GM13977 (cell line): ENCODE data around the gene AQP10.
"Not testable (repeated sequence)": the region's sequence is repeated elsewhere in the genome, so short reads cannot be mapped to it uniquely, and the experiment has no call there.

ENCODE experiments used
- DNase-seq: peaks from one replicate; pipeline ENCODE4 v3.0.0; 2012; ENCODE audit warnings: low spot score
- in situ Hi-C: fragments of 300-500 bp; cut with MboI; formaldehyde crosslinking; loops from one replicate; pipeline ENCODE4 v1.12.0; 2022; ENCODE audit warnings: low sequenced_read_pairs, low pct_unique_long_range_greater_than_20kb, mixed read lengths, inconsistent platforms; ENCODE audit not compliant: unreplicated experiment
- TF ChIP-seq, protein P1 (sequence below): IDR thresholded peaks from 2 replicates; pipeline ENCODE4 v1.5.1; 2012; ENCODE audit warnings: mild to moderate bottlenecking, control low read depth; ENCODE audit not compliant: insufficient read depth; ENCODE audit errors: extremely low read depth, missing control alignments

The AQP10 gene

DNA sequence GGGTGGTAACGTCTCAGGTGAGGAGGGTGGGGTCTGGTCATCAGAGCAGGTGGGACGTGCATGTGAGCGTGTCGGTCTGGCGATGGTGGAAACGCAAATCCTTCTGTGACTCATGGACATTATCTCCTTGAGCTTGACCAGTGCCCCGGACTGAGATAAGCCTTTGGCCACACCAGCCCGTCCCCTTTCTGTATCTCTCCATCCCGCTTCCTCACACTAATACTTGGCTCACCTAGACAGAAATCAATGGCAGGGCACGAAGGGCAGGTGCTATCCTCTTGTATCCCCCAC is 7.9 kb upstream of the AQP10 start:
- TF ChIP-seq, protein P1, sequence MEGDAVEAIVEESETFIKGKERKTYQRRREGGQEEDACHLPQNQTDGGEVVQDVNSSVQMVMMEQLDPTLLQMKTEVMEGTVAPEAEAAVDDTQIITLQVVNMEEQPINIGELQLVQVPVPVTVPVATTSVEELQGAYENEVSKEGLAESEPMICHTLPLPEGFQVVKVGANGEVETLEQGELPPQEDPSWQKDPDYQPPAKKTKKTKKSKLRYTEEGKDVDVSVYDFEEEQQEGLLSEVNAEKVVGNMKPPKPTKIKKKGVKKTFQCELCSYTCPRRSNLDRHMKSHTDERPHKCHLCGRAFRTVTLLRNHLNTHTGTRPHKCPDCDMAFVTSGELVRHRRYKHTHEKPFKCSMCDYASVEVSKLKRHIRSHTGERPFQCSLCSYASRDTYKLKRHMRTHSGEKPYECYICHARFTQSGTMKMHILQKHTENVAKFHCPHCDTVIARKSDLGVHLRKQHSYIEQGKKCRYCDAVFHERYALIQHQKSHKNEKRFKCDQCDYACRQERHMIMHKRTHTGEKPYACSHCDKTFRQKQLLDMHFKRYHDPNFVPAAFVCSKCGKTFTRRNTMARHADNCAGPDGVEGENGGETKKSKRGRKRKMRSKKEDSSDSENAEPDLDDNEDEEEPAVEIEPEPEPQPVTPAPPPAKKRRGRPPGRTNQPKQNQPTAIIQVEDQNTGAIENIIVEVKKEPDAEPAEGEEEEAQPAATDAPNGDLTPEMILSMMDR, result no peak
- in situ Hi-C loops, result no loop called here

DNA sequence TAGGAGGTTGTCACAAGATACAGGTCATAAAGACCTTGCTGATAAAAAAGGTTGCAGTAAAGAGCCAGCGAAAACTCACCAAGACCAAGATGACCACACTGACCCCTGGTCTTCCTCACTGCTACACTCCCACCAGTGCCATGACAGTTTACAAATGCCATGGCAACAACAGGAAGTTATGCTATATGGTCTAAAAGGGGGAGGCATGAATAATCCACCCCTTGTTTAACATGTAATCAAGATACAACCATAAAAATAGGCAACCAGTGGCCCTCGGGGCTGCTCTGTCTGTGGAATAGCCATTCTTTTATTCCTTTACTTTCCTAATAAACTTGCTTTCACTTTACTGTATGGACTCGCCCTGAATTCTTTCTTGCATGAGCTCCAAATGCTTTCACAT is 6.7 kb upstream of the AQP10 start:
- DNase-seq, in situ Hi-C loops: not testable (repeated sequence)

More for the DNA sequence above, 7.9 kb upstream of the AQP10 start:
- no peak for DNase-seq

DNA sequence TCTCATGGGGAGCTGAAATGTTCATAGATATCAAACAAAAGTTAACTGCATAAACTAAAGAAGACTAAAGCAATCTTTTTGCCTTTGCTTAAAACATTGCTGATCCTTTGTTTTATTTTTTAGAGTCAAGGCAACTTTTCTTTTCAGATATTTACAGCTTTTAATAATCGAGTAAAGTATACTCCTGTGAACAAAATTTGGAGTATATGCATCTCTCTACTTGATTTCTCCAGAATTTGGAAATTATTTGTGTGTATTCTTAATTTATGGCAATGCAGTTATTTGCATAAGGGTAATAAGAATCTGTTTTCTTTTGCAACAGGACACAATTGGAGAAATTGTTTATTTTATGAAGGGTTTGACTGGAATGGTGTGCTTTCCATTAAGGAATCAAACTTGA is 4.2 kb upstream of the AQP10 start:
- TF ChIP-seq, protein P1, result no peak
- in situ Hi-C loops, result no loop called here
- DNase-seq, result no peak

DNA sequence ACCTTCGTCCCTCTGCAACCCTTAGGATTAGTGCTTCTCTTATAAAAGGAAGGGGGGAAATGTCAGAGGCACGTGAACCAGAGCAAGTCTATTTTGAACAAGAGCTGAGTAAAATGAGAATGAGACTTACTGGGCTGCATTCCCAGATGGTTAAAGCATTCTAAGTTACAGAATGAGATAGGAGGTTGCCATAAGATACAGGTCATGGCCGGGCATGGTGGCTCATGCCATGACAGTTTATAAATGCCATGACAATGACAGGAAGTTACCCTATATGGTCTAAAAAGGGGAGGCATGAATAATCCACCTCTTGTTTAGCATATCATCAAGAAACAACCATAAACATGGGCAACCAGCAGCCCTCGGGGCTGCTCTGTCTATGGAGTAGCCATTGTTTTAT is 2.5 kb upstream of the AQP10 start:
- in situ Hi-C loops, result no loop called here
- no peak for DNase-seq
- TF ChIP-seq, protein P1, result no peak

DNA sequence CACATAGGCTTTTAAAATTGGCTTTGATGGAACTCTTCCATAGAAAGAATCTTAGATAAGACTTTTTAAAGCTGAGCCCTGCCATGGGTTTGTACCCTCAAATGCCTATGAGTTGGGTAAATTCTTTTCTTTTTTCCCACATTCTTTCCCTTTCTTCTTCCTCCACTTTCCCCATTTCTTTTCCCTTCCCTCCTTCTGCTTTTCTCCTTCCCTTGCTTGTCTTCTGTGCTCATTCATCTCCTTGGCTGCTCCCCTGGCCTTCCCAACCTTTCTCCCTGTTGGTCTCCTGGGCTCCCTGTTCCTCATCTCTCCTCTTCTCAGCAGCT is 679 bp downstream of the AQP10 start:
- in situ Hi-C loops, DNase-seq: not testable (repeated sequence)

DNA sequence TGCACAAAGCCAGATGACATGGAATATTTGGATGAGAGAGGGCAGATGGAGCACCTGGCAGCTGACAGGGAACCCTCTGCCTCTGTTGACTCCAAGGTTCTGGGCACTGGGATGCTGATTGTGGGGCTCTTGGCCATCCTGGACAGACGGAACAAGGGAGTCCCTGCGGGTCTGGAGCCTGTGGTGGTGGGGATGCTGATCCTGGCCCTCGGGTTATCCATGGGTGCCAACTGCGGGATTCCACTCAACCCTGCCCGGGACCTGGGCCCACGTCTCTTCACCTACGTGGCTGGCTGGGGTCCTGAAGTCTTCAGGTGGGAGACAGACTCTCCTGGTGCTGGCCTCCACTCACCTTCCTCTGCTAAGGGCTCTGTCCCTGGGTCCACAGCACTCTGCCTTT is 2.6 kb downstream of the AQP10 start:
- in situ Hi-C loops, result no loop called here
- no peak for DNase-seq
- TF ChIP-seq, protein P1, result no peak

DNA sequence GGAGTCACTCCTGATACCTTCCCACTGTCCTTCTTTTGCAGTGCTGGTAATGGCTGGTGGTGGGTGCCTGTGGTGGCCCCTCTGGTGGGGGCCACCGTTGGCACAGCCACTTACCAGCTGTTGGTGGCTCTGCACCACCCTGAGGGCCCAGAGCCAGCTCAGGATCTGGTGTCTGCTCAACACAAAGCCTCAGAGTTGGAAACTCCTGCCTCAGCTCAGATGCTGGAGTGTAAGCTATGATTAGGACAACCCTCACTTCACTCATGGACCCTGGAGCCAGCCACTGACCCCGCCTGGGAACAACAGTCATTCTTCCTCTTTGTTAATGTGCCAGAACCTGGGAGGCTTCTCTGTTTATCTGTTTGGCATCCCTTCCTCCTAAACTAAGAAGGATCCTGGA is 3.3 kb downstream of the AQP10 start:
- TF ChIP-seq, protein P1, result no peak
- in situ Hi-C loops, result no loop called here
- DNase-seq, result no peak

DNA sequence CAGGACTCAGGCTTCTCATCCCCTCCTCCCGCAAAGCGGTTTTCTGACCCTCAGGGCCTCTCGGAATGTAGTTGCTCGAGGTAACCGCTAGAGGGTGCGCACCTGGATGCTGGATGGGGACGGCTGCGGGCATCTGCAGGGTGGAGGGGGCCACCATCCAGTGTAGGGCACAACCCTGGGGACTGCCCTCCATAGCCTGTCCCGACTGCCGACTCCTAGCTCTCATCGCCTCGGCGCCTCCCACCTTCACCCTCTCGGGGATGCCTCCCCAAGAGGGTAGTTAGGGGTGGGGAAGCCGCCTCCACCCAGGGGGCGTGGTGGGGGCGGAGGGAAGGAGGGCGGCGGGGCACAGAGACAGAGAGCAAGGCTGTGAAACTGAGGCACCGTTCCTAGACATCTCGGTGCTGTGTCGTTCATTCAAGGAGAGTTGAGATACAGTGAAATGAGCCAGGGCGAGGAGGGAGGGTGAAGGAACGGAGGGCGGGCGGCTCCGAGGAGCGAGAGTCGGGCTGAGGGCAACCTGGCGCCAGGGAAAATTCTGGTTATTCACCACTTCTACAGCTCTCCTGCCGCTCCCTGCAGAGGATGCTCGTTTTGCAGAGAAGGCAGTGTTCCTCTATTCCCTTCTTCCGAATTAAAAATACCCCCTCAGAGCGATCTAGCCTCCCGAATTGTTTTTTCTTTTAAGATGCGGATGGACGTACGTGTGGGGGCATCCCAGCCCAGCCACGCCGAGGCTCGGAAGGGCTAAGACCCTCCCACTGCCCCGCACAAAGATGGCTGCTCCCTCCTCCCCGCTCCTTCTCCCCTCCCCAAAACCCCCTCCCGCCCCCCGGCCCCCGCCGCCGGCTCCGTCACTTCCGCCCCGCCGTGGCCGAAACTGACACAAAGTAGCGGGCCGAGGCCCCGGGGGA is 4.0 kb downstream of the AQP10 start, which contains the start of gene ATP8B2:
ATP8B2 (plus strand) TSS at position 857 of the 914 bp plus-strand sequence. CDS start 2,617 bp downstream, outside the sequence.
- in situ Hi-C loops, result no loop called here
- TF ChIP-seq, protein P1, result peak; percentile 85
- peak; percentile 89 for DNase-seq
